ENCODE measurements around the gene CPS1.
A peak's percentile ranks its signal among the peaks of the same experiment; 100 is the strongest.

Gene CPS1

DNA sequence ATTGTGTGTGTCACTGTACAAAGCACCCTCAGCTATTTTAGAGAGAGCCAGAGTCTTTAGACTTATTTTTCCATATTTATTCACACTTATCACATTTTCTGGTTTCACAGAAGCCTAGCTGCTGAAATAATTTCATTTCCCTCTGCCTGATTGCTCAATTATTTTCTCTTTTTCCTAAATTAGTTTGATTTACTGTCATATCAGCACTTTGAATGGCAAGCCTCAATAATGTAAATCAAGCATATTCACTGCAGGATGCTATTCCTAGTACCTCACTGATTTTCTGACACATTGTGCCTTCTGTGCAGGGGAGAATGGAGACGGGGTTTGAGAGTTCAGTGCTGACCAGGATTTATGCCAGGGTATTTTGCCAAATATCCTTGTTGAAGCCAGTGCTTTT, 48.3 kb downstream of the CPS1 start:
- Histone ChIP-seq H3K9me3 (no peaks in the 10 kb centered on the region), H3K36me3 (peaks cover 3 to 7% (median 5%) of the 10 kb centered on the region in 3 donors), H3K27ac (no peak overlapping the region), H3K4me3 (no peak overlapping the region), H3K4me1 (no peaks in the 10 kb centered on the region), H3K27me3 (no peaks in the 10 kb centered on the region)
- intact Hi-C loops (cut with DNase I; ENCODE audit: low total_unique reads) = no loop called here
- no peak for DNase-seq
- TF ChIP-seq, protein P1, sequence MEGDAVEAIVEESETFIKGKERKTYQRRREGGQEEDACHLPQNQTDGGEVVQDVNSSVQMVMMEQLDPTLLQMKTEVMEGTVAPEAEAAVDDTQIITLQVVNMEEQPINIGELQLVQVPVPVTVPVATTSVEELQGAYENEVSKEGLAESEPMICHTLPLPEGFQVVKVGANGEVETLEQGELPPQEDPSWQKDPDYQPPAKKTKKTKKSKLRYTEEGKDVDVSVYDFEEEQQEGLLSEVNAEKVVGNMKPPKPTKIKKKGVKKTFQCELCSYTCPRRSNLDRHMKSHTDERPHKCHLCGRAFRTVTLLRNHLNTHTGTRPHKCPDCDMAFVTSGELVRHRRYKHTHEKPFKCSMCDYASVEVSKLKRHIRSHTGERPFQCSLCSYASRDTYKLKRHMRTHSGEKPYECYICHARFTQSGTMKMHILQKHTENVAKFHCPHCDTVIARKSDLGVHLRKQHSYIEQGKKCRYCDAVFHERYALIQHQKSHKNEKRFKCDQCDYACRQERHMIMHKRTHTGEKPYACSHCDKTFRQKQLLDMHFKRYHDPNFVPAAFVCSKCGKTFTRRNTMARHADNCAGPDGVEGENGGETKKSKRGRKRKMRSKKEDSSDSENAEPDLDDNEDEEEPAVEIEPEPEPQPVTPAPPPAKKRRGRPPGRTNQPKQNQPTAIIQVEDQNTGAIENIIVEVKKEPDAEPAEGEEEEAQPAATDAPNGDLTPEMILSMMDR (IDR thresholded peaks at IDR 0.05) = no peak

DNA sequence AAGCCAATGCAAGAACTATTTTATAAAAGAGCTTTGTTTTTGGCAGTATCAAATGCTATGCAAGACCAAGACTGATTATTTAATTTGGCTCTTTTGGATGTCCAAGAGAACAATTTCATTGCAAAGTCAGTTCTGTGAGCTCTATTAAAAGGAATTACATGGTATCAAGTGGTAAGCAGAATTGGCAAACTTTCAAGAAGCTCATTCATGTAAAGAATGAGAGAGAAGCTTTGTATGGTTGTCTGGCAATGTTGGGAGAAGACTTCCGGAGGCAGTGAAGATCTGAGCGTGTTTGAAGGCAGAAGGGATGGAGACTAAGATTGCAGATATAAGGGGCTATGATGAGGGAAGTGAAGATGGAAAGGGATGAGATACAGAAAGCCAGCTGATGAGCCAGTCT, 49.6 kb downstream of the CPS1 start:
- TF ChIP-seq, protein P1 (IDR thresholded peaks at IDR 0.05) = no peak

DNA sequence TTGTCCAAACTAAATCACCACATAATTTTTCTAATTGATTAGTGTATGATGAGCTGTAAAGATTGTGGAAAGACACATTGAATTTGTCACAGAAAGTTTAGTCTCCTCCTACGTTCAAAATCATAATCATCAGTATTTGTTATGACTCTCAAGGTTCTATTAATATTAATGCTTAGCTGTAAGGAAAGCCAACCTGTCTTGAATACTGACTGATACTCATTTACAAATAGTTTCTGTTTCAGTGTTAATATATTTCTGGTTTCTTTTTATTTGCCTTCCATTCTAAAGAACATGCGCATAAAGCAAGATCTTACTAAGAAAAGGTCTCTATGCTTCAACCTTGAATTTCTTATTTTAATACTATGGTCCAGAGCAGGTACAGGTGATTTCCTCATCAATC, 55.1 kb downstream of the CPS1 start:
- Histone ChIP-seq H3K4me3 (no peak overlapping the region), H3K27ac (no peak overlapping the region), H3K4me1 (peaks cover 0 to 12% (median 0%) of the 10 kb centered on the region in 4 donors), H3K27me3 (no peaks in the 10 kb centered on the region), H3K36me3 (no peaks in the 10 kb centered on the region), H3K9me3 (no peaks in the 10 kb centered on the region)
- TF ChIP-seq, protein P1 (IDR thresholded peaks at IDR 0.05) = no peak
- no peak for DNase-seq
- intact Hi-C loops (cut with DNase I; ENCODE audit: low total_unique reads) = loop anchor here (10.0 kb wide), 1 partner anchor 543 kb away; no protein-coding TSS in a partner anchor

More for the DNA sequence above, 49.6 kb downstream of the CPS1 start:
- Histone ChIP-seq H3K4me1 (no peaks in the 10 kb centered on the region), H3K36me3 (peaks cover 0 to 7% (median 5%) of the 10 kb centered on the region in 3 donors), H3K9me3 (no peaks in the 10 kb centered on the region), H3K27me3 (no peaks in the 10 kb centered on the region), H3K27ac (no peak overlapping the region), H3K4me3 (no peak overlapping the region)
- DNase-seq = no peak
- intact Hi-C loops (cut with DNase I; ENCODE audit: low total_unique reads) = no loop called here

DNA sequence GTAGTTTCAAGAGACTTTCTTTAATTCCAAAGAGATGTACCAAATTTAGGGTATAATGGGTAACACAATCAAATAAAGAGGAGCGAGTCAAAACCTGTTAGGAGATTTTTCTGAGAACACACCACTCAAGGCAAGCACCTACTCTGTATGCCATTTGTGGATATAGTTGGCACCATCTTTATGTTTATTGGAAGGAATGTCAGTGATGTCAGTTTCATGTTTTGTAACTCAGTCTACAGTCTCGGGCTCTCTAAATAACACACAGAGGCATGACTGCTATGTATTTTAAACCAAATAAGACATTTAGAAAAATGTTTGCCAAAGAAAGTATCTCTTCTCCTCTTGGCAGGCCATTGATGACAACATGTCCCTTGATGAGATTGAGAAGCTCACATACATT, 59.7 kb downstream of the CPS1 start:
- no peak for DNase-seq
- Histone ChIP-seq H3K4me3 (no peak overlapping the region), H3K4me1 (peaks cover 0 to 23% (median 0%) of the 10 kb centered on the region in 4 donors), H3K9me3 (no peaks in the 10 kb centered on the region), H3K27ac (peak overlapping the region; percentile 1 to 2), H3K36me3 (no peaks in the 10 kb centered on the region), H3K27me3 (no peaks in the 10 kb centered on the region)
- intact Hi-C loops (cut with DNase I; ENCODE audit: low total_unique reads) = loop anchor here (10.0 kb wide), 1 partner anchor 539 kb away; no protein-coding TSS in a partner anchor
- TF ChIP-seq, protein P1 (IDR thresholded peaks at IDR 0.05) = no peak

DNA sequence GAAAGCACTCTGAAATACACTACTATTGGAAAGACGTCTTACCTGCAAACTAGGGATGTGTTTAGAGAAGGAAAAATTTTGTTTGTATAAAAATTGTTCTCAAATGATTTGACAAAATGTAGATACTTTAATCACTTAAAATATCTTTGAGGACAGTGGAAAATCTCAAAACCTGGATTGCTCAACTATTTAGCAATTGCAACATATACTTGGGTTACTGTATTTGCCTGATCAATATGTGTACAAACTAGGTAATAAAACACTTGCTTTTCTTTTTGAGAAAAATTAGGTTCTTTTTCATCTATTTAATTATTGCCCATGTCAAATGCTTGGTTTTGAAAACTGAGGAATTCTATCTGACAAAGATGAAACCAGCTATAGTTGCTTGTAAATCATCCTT, 60.9 kb downstream of the CPS1 start:
- TF ChIP-seq, protein P1 (IDR thresholded peaks at IDR 0.05) = no peak
- Histone ChIP-seq H3K4me3 (no peak overlapping the region), H3K27ac (no peak overlapping the region), H3K27me3 (no peaks in the 10 kb centered on the region), H3K4me1 (peaks cover 0 to 23% (median 0%) of the 10 kb centered on the region in 4 donors), H3K9me3 (no peaks in the 10 kb centered on the region), H3K36me3 (no peaks in the 10 kb centered on the region)
- no peak for DNase-seq
- intact Hi-C loops (cut with DNase I; ENCODE audit: low total_unique reads) = loop anchor here (10.0 kb wide), 1 partner anchor 537 kb away; no protein-coding TSS in a partner anchor
